WERI-Rb-1 (cell line): ENCODE results near the gene ANGPTL7.

Experiments
- DNase-seq: peaks from one replicate; pipeline ENCODE4 v3.0.0-alpha.2; 2020
- H3K27ac ChIP-seq: fragments of 250-450 bp; sonication (Bioruptor Pico); 2 replicates; pipeline ENCODE4 v1.5.1; 2020; ENCODE audit warnings: mild to moderate bottlenecking, moderate library complexity
- H3K27me3 ChIP-seq: fragments of 250-450 bp; sonication (Bioruptor Pico); 2 replicates; pipeline ENCODE4 v1.5.1; 2021; ENCODE audit warnings: mild to moderate bottlenecking, low read depth, moderate library complexity; ENCODE audit not compliant: insufficient read depth, severe bottlenecking
- H3K36me3 ChIP-seq: fragments of 250-450 bp; sonication (Bioruptor Pico); 2 replicates; pipeline ENCODE4 v1.5.1; 2020; ENCODE audit warnings: mild to moderate bottlenecking, moderate library complexity
- H3K4me3 ChIP-seq: 2 replicates; pipeline ENCODE4 v1.5.1; 2011; ENCODE audit warnings: low read depth, mild to moderate bottlenecking, control low read depth, low read length
- H3K9me3 ChIP-seq: fragments of 250-450 bp; sonication (Bioruptor Pico); 2 replicates; pipeline ENCODE4 v1.5.1; 2021; ENCODE audit warnings: mild to moderate bottlenecking, moderate library complexity; ENCODE audit not compliant: severe bottlenecking
- TF ChIP-seq, protein P1 (sequence below): IDR thresholded peaks from 2 replicates; pipeline ENCODE4 v1.5.1; 2011; ENCODE audit warnings: low read depth, mild to moderate bottlenecking, control low read depth, inconsistent platforms, low read length

ANGPTL7 gene

DNA sequence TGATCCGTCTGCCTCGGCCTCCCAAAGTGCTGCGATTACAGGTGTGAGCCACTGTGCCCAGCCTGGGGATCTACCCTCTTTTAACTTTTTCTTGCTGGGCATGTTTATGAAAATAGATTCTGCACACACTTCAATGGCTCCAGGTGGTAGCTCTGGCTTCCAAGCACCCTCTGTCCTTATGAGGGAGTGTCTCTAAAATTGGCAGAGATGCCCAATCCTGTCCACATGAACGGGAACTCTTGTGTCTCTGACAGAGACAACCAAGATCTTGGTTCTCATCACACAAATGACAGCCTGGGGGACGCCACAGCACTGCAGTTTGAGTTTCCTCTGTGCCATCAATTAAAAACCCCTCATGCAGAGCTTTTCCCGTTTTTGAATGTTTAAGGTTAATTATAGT lies 43.4 kb upstream of the ANGPTL7 start:
- no peaks in the 10 kb centered on the region for H3K9me3 ChIP-seq
- H3K4me3 ChIP-seq: no peak overlapping the region
- peaks cover 80% of the 10 kb centered on the region for H3K36me3 ChIP-seq
- TF ChIP-seq, protein P1, sequence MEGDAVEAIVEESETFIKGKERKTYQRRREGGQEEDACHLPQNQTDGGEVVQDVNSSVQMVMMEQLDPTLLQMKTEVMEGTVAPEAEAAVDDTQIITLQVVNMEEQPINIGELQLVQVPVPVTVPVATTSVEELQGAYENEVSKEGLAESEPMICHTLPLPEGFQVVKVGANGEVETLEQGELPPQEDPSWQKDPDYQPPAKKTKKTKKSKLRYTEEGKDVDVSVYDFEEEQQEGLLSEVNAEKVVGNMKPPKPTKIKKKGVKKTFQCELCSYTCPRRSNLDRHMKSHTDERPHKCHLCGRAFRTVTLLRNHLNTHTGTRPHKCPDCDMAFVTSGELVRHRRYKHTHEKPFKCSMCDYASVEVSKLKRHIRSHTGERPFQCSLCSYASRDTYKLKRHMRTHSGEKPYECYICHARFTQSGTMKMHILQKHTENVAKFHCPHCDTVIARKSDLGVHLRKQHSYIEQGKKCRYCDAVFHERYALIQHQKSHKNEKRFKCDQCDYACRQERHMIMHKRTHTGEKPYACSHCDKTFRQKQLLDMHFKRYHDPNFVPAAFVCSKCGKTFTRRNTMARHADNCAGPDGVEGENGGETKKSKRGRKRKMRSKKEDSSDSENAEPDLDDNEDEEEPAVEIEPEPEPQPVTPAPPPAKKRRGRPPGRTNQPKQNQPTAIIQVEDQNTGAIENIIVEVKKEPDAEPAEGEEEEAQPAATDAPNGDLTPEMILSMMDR: no peak
- DNase-seq: no peak
- no peak overlapping the region for H3K27ac ChIP-seq
- H3K27me3 ChIP-seq: no peaks in the 10 kb centered on the region

DNA sequence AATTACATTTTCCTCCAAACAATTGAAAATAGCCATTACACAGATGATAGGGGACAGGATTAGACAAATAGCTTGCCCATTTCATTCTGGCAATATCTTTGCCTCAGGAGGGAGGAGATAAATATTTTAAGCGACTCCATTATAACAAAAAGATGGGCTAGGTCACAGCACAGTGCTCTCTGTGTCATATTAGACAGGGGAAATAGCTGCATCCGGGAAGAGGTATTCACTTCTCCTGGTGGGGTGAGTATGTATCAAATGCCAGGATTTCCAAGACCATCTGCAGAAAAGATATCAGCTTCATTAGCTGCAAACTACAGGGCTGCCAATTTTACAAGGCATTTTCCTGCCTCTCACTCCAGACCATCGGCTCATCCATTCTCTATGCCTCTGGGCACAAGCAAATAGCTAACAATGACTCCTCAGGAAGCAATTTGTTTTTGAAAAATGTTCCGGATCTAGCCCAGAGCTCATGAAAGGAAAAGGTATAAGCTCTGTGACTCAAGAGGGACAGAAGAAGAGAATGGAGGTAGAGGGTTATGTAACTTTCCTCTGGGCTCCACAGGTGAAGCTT lies 41.9 kb upstream of the ANGPTL7 start:
- no peak overlapping the region; the same call in 1 of the 2 replicates for H3K27ac ChIP-seq
- no peak overlapping the region for H3K4me3 ChIP-seq
- H3K36me3 ChIP-seq: peaks cover 90% of the 10 kb centered on the region
- no peak for DNase-seq
- no peaks in the 10 kb centered on the region for H3K27me3 ChIP-seq
- H3K9me3 ChIP-seq: no peaks in the 10 kb centered on the region
- TF ChIP-seq, protein P1: no peak

DNA sequence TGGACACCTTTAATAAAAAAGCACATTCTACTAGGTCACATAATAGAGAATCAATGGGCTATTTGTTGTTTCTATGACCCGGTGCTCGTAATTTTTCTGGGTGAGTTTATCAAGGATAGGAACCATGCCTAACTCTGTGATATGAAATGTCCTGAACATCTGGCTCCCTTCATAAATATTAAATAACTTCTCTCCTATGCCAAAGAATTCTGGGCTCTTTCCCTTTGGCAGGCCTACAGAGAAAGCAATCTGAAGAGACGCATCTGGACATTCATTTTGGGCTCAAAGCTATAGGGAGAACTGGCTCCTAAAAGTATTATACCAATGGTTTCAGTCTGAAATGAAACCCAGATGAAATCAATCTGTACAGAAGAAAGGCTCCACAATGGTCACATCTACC lies 38.8 kb upstream of the ANGPTL7 start:
- H3K27me3 ChIP-seq: no peaks in the 10 kb centered on the region
- TF ChIP-seq, protein P1: no peak
- peaks cover 86% of the 10 kb centered on the region for H3K36me3 ChIP-seq
- H3K27ac ChIP-seq: no peak overlapping the region
- no peaks in the 10 kb centered on the region for H3K9me3 ChIP-seq
- no peak for DNase-seq
- H3K4me3 ChIP-seq: no peak overlapping the region

DNA sequence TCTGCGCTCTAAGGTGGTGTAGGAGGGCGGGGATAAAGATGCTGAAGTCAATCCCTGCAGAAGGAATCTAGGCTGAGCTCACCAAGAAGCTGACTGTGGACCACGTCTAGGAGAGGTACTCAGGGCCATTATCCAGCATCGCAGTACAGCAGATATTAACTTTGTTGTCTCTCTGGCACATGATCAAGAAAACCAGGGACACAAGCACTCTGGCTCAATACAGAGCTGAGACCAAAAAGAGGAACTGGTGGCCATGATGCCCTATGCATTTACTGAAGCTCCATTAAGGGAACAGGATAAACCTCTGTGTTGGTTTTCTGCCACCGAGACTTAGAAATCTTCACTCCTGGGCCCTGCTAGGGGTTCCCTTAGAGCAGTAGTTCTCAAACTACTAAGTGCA lies 38.0 kb upstream of the ANGPTL7 start:
- H3K36me3 ChIP-seq: peaks cover 88% of the 10 kb centered on the region

DNA sequence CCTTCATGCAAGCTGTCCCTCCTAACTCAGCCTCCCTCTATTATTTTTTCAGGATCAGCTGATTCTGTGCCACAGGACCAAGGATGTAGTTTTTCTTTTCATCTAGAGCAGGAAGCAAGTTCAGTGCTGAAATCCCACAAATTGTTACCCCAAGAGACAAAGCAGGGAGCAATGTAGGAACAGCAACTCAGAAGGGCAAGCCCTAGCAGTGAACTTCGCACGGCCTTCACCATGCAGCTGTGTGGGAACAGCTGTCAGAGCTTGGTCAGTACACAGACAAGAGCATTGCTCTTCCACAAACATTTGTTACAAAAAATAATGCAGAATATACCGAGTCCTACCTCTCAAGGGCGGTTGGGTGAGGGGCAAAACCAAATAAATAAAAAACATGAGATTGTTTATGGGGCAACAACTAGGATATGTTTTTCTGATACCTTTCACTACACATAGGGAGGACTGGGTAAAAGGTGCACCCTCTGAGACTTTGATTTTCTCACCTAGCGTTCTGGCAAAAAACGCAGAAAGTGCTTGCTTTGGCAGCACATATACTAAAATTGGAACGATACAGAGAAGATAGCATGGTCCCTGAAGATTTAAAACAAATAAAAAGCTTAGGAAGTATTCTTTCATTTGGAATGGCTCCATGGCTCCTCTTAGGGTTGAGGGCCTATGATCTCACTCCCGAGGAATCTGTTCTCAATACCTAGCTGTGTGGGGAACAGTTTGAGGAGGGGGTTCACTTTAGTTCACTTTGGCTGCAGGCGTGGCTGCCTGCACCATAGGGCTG lies 37.1 kb upstream of the ANGPTL7 start:
- peaks cover 88% of the 10 kb centered on the region for H3K36me3 ChIP-seq
- no peak overlapping the region for H3K27ac ChIP-seq
- H3K27me3 ChIP-seq: no peaks in the 10 kb centered on the region
- TF ChIP-seq, protein P1: no peak
- H3K9me3 ChIP-seq: no peaks in the 10 kb centered on the region
- H3K4me3 ChIP-seq: no peak overlapping the region
- no peak for DNase-seq

More for the DNA sequence above, 38.0 kb upstream of the ANGPTL7 start:
- no peak for DNase-seq
- Histone ChIP-seq H3K9me3 (no peaks in the 10 kb centered on the region), H3K27me3 (no peaks in the 10 kb centered on the region), H3K4me3 (no peak overlapping the region), H3K27ac (no peak overlapping the region)
- TF ChIP-seq, protein P1: no peak

DNA sequence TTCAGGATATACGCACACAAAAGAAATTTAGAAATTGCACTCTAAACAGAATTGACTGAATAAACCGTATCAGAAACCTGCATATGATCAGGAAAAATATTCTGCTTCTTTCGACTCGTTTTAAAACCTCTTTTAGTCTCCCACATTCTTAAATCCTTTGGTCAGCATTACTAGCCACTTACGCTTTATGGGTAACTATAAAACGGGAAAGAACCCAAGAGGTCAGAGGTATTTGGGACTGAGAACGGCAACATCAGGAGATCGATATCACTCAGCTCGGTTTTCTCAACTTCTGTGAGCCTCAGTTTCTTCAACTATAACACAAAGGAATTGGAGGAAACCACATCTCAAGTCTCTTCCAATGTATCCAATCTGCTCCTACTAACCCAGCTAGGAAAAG lies 36.4 kb upstream of the ANGPTL7 start:
- no peaks in the 10 kb centered on the region for H3K9me3 ChIP-seq
- TF ChIP-seq, protein P1: no peak
- H3K27me3 ChIP-seq: no peaks in the 10 kb centered on the region
- H3K27ac ChIP-seq: no peak overlapping the region
- DNase-seq: no peak
- no peak overlapping the region for H3K4me3 ChIP-seq
- peaks cover 82% of the 10 kb centered on the region for H3K36me3 ChIP-seq
